GM12865 (cell line): Measurements from ENCODE around the gene DSP.

Experiments
- DNase-seq: peaks from one replicate; pipeline ENCODE4 v3.0.0; 2010; ENCODE audit warnings: low read depth
- H3K4me3 ChIP-seq: 2 replicates; pipeline ENCODE4 v1.5.1; 2011; ENCODE audit warnings: mild to moderate bottlenecking, low read depth, low read length, control low read depth
- CTCF ChIP-seq: IDR thresholded peaks from 2 replicates; pipeline ENCODE4 v1.5.1; 2011; ENCODE audit warnings: low read length, control low read depth, low read depth, inconsistent platforms; ENCODE audit not compliant: insufficient read depth; ENCODE audit errors: missing control alignments

The DSP gene, protein sequence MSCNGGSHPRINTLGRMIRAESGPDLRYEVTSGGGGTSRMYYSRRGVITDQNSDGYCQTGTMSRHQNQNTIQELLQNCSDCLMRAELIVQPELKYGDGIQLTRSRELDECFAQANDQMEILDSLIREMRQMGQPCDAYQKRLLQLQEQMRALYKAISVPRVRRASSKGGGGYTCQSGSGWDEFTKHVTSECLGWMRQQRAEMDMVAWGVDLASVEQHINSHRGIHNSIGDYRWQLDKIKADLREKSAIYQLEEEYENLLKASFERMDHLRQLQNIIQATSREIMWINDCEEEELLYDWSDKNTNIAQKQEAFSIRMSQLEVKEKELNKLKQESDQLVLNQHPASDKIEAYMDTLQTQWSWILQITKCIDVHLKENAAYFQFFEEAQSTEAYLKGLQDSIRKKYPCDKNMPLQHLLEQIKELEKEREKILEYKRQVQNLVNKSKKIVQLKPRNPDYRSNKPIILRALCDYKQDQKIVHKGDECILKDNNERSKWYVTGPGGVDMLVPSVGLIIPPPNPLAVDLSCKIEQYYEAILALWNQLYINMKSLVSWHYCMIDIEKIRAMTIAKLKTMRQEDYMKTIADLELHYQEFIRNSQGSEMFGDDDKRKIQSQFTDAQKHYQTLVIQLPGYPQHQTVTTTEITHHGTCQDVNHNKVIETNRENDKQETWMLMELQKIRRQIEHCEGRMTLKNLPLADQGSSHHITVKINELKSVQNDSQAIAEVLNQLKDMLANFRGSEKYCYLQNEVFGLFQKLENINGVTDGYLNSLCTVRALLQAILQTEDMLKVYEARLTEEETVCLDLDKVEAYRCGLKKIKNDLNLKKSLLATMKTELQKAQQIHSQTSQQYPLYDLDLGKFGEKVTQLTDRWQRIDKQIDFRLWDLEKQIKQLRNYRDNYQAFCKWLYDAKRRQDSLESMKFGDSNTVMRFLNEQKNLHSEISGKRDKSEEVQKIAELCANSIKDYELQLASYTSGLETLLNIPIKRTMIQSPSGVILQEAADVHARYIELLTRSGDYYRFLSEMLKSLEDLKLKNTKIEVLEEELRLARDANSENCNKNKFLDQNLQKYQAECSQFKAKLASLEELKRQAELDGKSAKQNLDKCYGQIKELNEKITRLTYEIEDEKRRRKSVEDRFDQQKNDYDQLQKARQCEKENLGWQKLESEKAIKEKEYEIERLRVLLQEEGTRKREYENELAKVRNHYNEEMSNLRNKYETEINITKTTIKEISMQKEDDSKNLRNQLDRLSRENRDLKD (N-terminal part only)

DNA sequence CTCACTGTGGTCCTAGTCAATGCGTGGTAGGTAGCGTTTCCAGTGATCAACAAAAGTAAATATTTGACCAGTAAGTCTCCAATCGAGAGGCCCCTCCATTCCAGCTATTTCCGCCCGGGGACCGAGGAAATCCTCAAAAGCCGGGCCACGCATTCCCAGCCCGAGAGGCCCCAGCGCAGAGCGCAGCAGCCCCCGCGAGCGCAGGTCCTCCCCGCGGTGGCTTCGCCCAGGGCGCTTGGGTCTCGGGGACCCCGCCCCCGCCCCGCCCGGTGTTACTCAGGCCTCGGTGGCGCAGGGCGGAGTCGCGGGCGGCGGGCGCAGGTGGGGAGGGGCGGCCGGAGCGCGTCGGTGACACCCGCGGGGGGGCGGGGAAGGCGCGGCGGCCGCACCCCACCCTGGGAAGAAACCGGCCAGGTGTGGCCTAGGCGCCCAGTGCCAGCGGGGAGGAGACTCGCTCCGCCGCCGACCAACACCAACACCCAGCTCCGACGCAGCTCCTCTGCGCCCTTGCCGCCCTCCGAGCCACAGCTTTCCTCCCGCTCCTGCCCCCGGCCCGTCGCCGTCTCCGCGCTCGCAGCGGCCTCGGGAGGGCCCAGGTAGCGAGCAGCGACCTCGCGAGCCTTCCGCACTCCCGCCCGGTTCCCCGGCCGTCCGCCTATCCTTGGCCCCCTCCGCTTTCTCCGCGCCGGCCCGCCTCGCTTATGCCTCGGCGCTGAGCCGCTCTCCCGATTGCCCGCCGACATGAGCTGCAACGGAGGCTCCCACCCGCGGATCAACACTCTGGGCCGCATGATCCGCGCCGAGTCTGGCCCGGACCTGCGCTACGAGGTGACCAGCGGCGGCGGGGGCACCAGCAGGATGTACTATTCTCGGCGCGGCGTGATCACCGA, at the start of gene DSP:
DSP (plus strand) TSS at position 497 of the 890 bp plus-strand sequence; CDS start at position 742, 245 bp downstream.
- no peak for TF ChIP-seq CTCF
- peak; percentile 9 for DNase-seq
- H3K4me3 ChIP-seq = peak within 1 kb of the TSS; percentile 11; the same call in 1 of the 2 replicates

DNA sequence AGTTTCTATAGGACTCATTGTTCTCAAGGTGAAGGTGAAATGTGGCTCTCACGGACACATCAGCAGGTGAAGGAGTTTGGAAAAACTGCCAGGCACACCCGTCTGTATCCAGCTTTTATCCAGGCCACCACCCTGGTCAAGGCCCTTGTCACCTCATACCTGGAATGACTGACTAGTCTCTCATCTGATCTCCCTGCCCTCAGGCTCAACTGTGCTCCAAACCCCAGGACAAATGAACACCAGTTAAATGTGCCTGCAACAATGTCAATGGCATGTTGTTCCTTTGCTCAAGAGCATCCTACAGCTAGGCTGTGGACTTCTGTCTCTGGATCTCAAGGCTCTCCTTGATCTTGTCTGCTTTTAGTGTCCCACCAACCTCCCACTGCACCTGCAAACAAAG, 47.6 kb upstream of the DSP start:
- no peak for DNase-seq
- no peak overlapping the region for H3K4me3 ChIP-seq
- no peak for TF ChIP-seq CTCF

DNA sequence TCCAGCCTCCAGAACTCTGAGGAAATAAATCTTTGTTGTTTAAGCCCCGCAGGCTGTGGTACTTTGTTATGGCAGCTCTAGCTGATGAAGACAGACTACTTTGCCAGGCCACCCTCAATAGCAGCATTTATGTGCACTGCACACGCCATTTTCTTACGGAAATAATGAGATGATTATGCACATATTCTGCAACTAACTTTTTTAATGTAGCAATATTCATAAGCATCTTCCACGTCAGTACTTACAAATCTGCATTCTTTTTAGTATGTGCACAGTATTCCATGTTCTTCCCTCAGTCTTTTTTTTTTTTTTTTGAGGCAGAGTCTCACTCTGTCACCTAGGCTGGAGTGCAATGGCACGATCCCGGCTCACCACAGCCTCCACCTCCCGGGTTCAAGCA, 46.8 kb upstream of the DSP start:
- DNase-seq = no peak
- TF ChIP-seq CTCF = no peak
- H3K4me3 ChIP-seq = no peak overlapping the region

DNA sequence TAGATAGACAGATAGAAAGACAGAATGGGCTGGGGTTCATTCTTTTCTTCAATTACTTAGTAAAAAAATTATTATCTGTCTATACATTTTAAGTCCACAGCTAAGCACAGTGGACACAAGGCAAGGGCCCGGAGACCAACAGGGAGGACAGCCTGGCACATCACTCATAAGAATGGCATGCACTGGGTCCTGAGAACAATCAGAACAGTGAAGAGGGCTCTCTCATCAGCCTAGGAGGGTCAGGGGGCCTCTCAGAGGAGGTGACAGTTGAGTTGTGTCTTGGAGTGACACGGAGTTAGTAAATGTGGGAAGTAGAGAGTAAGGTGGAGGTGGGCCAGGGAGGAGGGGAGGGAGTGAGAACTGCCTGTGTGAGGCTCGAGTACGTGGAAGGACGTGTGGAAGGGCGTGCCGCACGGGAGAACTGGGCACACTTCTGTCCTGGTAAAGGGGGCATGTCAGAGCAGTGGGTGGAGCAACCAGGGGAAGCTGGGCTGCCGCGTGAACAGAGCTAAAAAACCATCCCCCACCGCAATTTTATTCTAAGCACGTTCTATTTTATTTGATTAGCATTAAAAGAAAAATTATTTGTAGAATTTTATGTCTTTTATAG, 45.1 kb upstream of the DSP start:
- no peak for DNase-seq
- TF ChIP-seq CTCF = no peak
- H3K4me3 ChIP-seq = no peak overlapping the region

DNA sequence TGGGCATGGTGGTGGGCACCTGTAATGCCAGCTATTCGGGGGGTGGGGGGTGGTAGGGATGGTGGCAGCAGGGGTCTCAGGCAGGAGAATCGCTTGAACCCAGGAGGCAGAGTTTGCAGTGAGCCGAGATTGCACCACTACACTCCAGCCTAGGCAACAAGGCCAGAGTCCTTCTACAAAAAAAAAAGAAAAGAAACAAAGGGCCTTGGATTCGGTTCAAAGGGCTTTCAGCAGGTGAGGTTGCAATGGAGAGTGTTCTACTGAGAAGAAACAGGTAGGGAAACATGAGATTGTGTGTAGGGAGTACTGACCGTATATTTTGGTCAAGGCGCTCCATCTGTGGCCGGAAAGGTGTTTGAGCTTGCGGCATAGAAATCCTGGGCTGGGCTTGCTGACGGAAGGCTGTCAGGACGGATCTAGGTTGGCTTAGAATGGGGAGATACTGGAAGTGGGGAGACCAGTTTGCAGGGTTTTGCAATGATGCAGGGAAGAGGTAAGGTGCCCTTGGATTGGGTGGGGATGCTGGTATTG, 40.7 kb upstream of the DSP start:
- no peak overlapping the region for H3K4me3 ChIP-seq
- no peak for TF ChIP-seq CTCF
- no peak for DNase-seq
